ENCODE results near the gene KIF2A.

KIF2A gene

GRCh38 chr5:62271370-62271769 lies 34.6 kb upstream of the KIF2A start:
- no peaks in the 10 kb centered on the region for H3K36me3 ChIP-seq (ENCODE audit: control insufficient read depth in 2 of 2, insufficient read depth in 2 of 2, low read length in 2 of 2)
- H3K9ac ChIP-seq (ENCODE audit: low read depth in 1 of 2, low read length in 2 of 2): no peak overlapping the region
- no peak overlapping the region for H3K4me3 ChIP-seq (ENCODE audit: low read length in 2 of 2)
- H3K4me1 ChIP-seq (ENCODE audit: control insufficient read depth in 2 of 2, insufficient read depth in 2 of 2, low read length in 2 of 2): no peaks in the 10 kb centered on the region
- no peaks in the 10 kb centered on the region for H3K27me3 ChIP-seq (ENCODE audit: control insufficient read depth in 2 of 2, insufficient read depth in 2 of 2, low read length in 2 of 2)
- no peaks in the 10 kb centered on the region for H3K9me3 ChIP-seq (ENCODE audit: control insufficient read depth in 2 of 2, low read length in 2 of 2)
- no peak overlapping the region for H3K27ac ChIP-seq (ENCODE audit: low read depth in 2 of 2, low read length in 2 of 2)

GRCh38 chr5:62271870-62272269 lies 34.1 kb upstream of the KIF2A start:
- Histone ChIP-seq H3K9ac (ENCODE audit: low read depth in 1 of 2, low read length in 2 of 2) (no peak overlapping the region), H3K27ac (ENCODE audit: low read depth in 2 of 2, low read length in 2 of 2) (no peak overlapping the region), H3K9me3 (ENCODE audit: control insufficient read depth in 2 of 2, low read length in 2 of 2) (no peaks in the 10 kb centered on the region), H3K4me3 (ENCODE audit: low read length in 2 of 2) (no peak overlapping the region), H3K27me3 (ENCODE audit: control insufficient read depth in 2 of 2, insufficient read depth in 2 of 2, low read length in 2 of 2) (no peaks in the 10 kb centered on the region), H3K36me3 (ENCODE audit: control insufficient read depth in 2 of 2, insufficient read depth in 2 of 2, low read length in 2 of 2) (no peaks in the 10 kb centered on the region), H3K4me1 (ENCODE audit: control insufficient read depth in 2 of 2, insufficient read depth in 2 of 2, low read length in 2 of 2) (no peaks in the 10 kb centered on the region)

GRCh38 chr5:62273687-62274086 lies 32.3 kb upstream of the KIF2A start:
- Histone ChIP-seq H3K9me3 (ENCODE audit: control insufficient read depth in 2 of 2, low read length in 2 of 2) (no peaks in the 10 kb centered on the region), H3K36me3 (ENCODE audit: control insufficient read depth in 2 of 2, insufficient read depth in 2 of 2, low read length in 2 of 2) (no peaks in the 10 kb centered on the region), H3K4me1 (ENCODE audit: control insufficient read depth in 2 of 2, insufficient read depth in 2 of 2, low read length in 2 of 2) (no peaks in the 10 kb centered on the region), H3K27ac (ENCODE audit: low read depth in 2 of 2, low read length in 2 of 2) (no peak overlapping the region), H3K9ac (ENCODE audit: low read depth in 1 of 2, low read length in 2 of 2) (no peak overlapping the region), H3K4me3 (ENCODE audit: low read length in 2 of 2) (no peak overlapping the region), H3K27me3 (ENCODE audit: control insufficient read depth in 2 of 2, insufficient read depth in 2 of 2, low read length in 2 of 2) (no peaks in the 10 kb centered on the region)

GRCh38 chr5:62275581-62275980 lies 30.4 kb upstream of the KIF2A start:
- Histone ChIP-seq H3K27ac (ENCODE audit: low read depth in 2 of 2, low read length in 2 of 2) (no peak overlapping the region), H3K4me1 (ENCODE audit: control insufficient read depth in 2 of 2, insufficient read depth in 2 of 2, low read length in 2 of 2) (no peaks in the 10 kb centered on the region), H3K4me3 (ENCODE audit: low read length in 2 of 2) (no peak overlapping the region), H3K9me3 (ENCODE audit: control insufficient read depth in 2 of 2, low read length in 2 of 2) (no peaks in the 10 kb centered on the region), H3K9ac (ENCODE audit: low read depth in 1 of 2, low read length in 2 of 2) (no peak overlapping the region), H3K27me3 (ENCODE audit: control insufficient read depth in 2 of 2, insufficient read depth in 2 of 2, low read length in 2 of 2) (no peaks in the 10 kb centered on the region), H3K36me3 (ENCODE audit: control insufficient read depth in 2 of 2, insufficient read depth in 2 of 2, low read length in 2 of 2) (no peaks in the 10 kb centered on the region)

GRCh38 chr5:62281411-62281810 lies 24.6 kb upstream of the KIF2A start:
- Histone ChIP-seq H3K36me3 (ENCODE audit: control insufficient read depth in 2 of 2, insufficient read depth in 2 of 2, low read length in 2 of 2) (no peaks in the 10 kb centered on the region), H3K27ac (ENCODE audit: low read depth in 2 of 2, low read length in 2 of 2) (no peak overlapping the region), H3K27me3 (ENCODE audit: control insufficient read depth in 2 of 2, insufficient read depth in 2 of 2, low read length in 2 of 2) (no peaks in the 10 kb centered on the region), H3K9ac (ENCODE audit: low read depth in 1 of 2, low read length in 2 of 2) (no peak overlapping the region), H3K4me1 (ENCODE audit: control insufficient read depth in 2 of 2, insufficient read depth in 2 of 2, low read length in 2 of 2) (peaks cover 0 to 4% of the 10 kb centered on the region in 2 donors), H3K9me3 (ENCODE audit: control insufficient read depth in 2 of 2, low read length in 2 of 2) (no peaks in the 10 kb centered on the region), H3K4me3 (ENCODE audit: low read length in 2 of 2) (no peak overlapping the region)

- H3K4me3 ChIP-seq (ENCODE audit: low read length in 2 of 2): no peak overlapping the region
- no peaks in the 10 kb centered on the region for H3K27me3 ChIP-seq (ENCODE audit: control insufficient read depth in 2 of 2, insufficient read depth in 2 of 2, low read length in 2 of 2)
- no peak overlapping the region for H3K9ac ChIP-seq (ENCODE audit: low read depth in 1 of 2, low read length in 2 of 2)
- H3K36me3 ChIP-seq (ENCODE audit: control insufficient read depth in 2 of 2, insufficient read depth in 2 of 2, low read length in 2 of 2): no peaks in the 10 kb centered on the region
- no peak overlapping the region for H3K27ac ChIP-seq (ENCODE audit: low read depth in 2 of 2, low read length in 2 of 2)
- H3K9me3 ChIP-seq (ENCODE audit: control insufficient read depth in 2 of 2, low read length in 2 of 2): no peaks in the 10 kb centered on the region
- peaks cover 0 to 4% of the 10 kb centered on the region in 2 donors for H3K4me1 ChIP-seq (ENCODE audit: control insufficient read depth in 2 of 2, insufficient read depth in 2 of 2, low read length in 2 of 2)
These were observed 23.9 kb upstream of the KIF2A start for GRCh38 chr5:62282064-62282463.

- H3K27me3 ChIP-seq (ENCODE audit: control insufficient read depth in 2 of 2, insufficient read depth in 2 of 2, low read length in 2 of 2): no peaks in the 10 kb centered on the region
- peak overlapping the region in 1 of 2 donors; percentile 22 for H3K27ac ChIP-seq (ENCODE audit: low read depth in 2 of 2, low read length in 2 of 2)
- no peak overlapping the region for H3K9ac ChIP-seq (ENCODE audit: low read depth in 1 of 2, low read length in 2 of 2)
- H3K36me3 ChIP-seq (ENCODE audit: control insufficient read depth in 2 of 2, insufficient read depth in 2 of 2, low read length in 2 of 2): no peaks in the 10 kb centered on the region
- H3K4me3 ChIP-seq (ENCODE audit: low read length in 2 of 2): peak overlapping the region in 1 of 2 donors; percentile 39
- H3K4me1 ChIP-seq (ENCODE audit: control insufficient read depth in 2 of 2, insufficient read depth in 2 of 2, low read length in 2 of 2): peaks cover 3 to 4% of the 10 kb centered on the region in 2 donors
- H3K9me3 ChIP-seq (ENCODE audit: control insufficient read depth in 2 of 2, low read length in 2 of 2): no peaks in the 10 kb centered on the region
These were observed 23.0 kb upstream of the KIF2A start for GRCh38 chr5:62283005-62283404.

GRCh38 chr5:62283861-62284260 lies 22.1 kb upstream of the KIF2A start:
- Histone ChIP-seq H3K4me3 (ENCODE audit: low read length in 2 of 2) (no peak overlapping the region), H3K9ac (ENCODE audit: low read depth in 1 of 2, low read length in 2 of 2) (no peak overlapping the region), H3K27ac (ENCODE audit: low read depth in 2 of 2, low read length in 2 of 2) (no peak overlapping the region), H3K27me3 (ENCODE audit: control insufficient read depth in 2 of 2, insufficient read depth in 2 of 2, low read length in 2 of 2) (no peaks in the 10 kb centered on the region), H3K4me1 (ENCODE audit: control insufficient read depth in 2 of 2, insufficient read depth in 2 of 2, low read length in 2 of 2) (peaks cover 3 to 4% of the 10 kb centered on the region in 2 donors), H3K9me3 (ENCODE audit: control insufficient read depth in 2 of 2, low read length in 2 of 2) (no peaks in the 10 kb centered on the region), H3K36me3 (ENCODE audit: control insufficient read depth in 2 of 2, insufficient read depth in 2 of 2, low read length in 2 of 2) (no peaks in the 10 kb centered on the region)

GRCh38 chr5:62284946-62285891 lies 20.8 kb upstream of the KIF2A start:
- Histone ChIP-seq H3K9me3 (ENCODE audit: control insufficient read depth in 2 of 2, low read length in 2 of 2) (no peaks in the 10 kb centered on the region), H3K9ac (ENCODE audit: low read depth in 1 of 2, low read length in 2 of 2) (no peak overlapping the region), H3K27me3 (ENCODE audit: control insufficient read depth in 2 of 2, insufficient read depth in 2 of 2, low read length in 2 of 2) (no peaks in the 10 kb centered on the region), H3K27ac (ENCODE audit: low read depth in 2 of 2, low read length in 2 of 2) (no peak overlapping the region), H3K4me1 (ENCODE audit: control insufficient read depth in 2 of 2, insufficient read depth in 2 of 2, low read length in 2 of 2) (peaks cover 3 to 4% of the 10 kb centered on the region in 2 donors), H3K36me3 (ENCODE audit: control insufficient read depth in 2 of 2, insufficient read depth in 2 of 2, low read length in 2 of 2) (no peaks in the 10 kb centered on the region), H3K4me3 (ENCODE audit: low read length in 2 of 2) (no peak overlapping the region)

- Histone ChIP-seq H3K9ac (ENCODE audit: low read depth in 1 of 2, low read length in 2 of 2) (no peak overlapping the region), H3K4me1 (ENCODE audit: control insufficient read depth in 2 of 2, insufficient read depth in 2 of 2, low read length in 2 of 2) (peaks cover 3 to 4% of the 10 kb centered on the region in 2 donors), H3K27me3 (ENCODE audit: control insufficient read depth in 2 of 2, insufficient read depth in 2 of 2, low read length in 2 of 2) (no peaks in the 10 kb centered on the region), H3K36me3 (ENCODE audit: control insufficient read depth in 2 of 2, insufficient read depth in 2 of 2, low read length in 2 of 2) (no peaks in the 10 kb centered on the region), H3K4me3 (ENCODE audit: low read length in 2 of 2) (no peak overlapping the region), H3K27ac (ENCODE audit: low read depth in 2 of 2, low read length in 2 of 2) (no peak overlapping the region), H3K9me3 (ENCODE audit: control insufficient read depth in 2 of 2, low read length in 2 of 2) (no peaks in the 10 kb centered on the region)
These were observed 19.2 kb upstream of the KIF2A start for GRCh38 chr5:62286834-62287233.
